NCI-H510A treated with DMSO at 0.1 percent for 48 hours (cell line): ENCODE data around the gene HOXA1.

Experiments used
- DNase-seq: peaks from one replicate; lab custom pipeline; 2025; lab: John Stamatoyannopoulos, UW

The HOXA1 gene

DNA sequence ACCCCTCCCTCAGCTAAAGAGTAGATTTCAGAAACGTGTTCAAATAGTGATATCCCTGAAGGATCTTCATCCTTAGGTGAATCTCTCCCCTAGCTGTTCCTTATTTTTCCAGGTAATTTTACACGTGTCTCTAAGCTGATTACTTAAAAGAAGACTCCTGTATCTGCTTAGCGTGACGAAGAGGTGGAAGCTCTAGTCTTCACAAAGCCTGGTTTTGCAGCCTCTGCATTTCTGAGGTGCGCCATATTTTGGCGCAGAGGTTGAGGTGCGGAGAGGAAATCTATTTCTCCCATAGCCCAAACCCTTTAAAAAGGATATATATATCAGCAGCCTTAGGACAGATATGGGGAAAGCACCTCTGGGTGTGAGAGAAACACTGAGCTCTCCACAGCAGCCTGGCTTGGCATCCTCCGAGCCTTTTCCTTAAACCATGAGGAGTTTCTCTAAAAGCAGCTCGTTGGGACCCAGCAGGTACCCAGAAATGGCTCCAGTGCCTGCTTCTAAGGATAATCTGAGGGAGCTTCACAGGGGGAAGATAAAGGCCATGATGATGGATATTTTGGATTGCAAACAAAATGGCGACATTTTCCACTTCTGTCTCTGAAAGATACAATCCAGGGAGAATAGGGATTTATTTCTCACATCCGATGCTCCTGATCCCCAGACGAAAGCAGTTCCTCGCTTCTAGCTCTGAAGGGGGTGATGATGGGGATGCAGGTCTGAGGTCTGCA lies 9.7 kb upstream of the HOXA1 start:
- DNase-seq = no peak

- no peak for DNase-seq
Observed at GRCh38 chr7:27104341-27105058, 8.7 kb upstream of the HOXA1 start.

GRCh38 chr7:27103489-27104226 lies 7.9 kb upstream of the HOXA1 start:
- DNase-seq = no peak

- no peak for DNase-seq
Observed at GRCh38 chr7:27102581-27103442, 7.0 kb upstream of the HOXA1 start, which contains the start of gene HOXA2. Gene HOXA2, minus strand, starts transcription at chr7:27102683. Its CDS starts 183 bp downstream, at chr7:27102500.

- DNase-seq = no peak
Observed at GRCh38 chr7:27101957-27102580, 6.3 kb upstream of the HOXA1 start.

GRCh38 chr7:27101171-27101956 lies 5.6 kb upstream of the HOXA1 start:
- no peak for DNase-seq

- no peak for DNase-seq
Observed at GRCh38 chr7:27100694-27101170, 4.9 kb upstream of the HOXA1 start.

DNA sequence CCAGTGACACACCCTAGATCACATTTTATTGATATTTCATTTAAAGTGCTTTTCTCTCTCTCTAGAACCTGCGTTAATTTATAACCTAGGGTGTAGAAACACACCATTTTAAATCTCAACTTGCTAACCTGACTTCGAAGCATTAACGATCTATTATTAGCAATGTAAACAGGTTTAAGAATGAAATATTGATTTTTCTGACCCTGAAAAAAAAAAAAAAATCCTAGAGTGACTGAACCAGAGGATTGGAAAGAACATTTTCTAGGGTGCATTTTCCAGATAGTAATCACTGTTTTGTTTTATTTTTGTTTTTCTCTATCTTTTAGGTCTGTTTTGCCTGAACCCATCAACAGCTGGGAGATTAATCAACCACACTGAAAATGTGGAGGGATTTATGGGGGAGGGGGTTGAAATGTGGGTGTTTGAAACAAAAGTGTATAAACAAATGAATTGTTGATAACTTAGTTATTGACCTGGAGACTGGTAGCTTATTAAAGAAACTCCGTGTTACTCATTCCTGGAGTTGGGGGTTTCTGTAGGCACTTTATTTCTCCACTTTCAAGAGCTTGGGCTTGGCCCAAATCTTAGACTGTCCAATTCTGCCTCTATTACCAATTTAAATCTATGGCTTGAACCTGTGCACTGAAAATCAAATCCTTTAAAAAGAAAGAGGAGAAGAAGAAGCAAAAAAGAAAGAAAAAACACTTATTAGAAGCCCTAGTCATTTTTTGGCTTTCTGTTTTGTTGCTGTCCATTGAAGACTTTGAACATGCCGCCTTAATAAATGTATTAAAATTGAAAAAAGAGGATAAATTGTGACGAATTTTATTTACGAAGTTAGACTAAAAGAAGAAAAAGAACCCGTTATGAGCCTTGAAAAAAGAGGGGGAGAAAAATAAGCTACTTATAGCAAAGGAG lies 3.9 kb upstream of the HOXA1 start:
- DNase-seq = no peak

- no peak for DNase-seq
Observed at GRCh38 chr7:27098578-27099451, 3.0 kb upstream of the HOXA1 start.

DNA sequence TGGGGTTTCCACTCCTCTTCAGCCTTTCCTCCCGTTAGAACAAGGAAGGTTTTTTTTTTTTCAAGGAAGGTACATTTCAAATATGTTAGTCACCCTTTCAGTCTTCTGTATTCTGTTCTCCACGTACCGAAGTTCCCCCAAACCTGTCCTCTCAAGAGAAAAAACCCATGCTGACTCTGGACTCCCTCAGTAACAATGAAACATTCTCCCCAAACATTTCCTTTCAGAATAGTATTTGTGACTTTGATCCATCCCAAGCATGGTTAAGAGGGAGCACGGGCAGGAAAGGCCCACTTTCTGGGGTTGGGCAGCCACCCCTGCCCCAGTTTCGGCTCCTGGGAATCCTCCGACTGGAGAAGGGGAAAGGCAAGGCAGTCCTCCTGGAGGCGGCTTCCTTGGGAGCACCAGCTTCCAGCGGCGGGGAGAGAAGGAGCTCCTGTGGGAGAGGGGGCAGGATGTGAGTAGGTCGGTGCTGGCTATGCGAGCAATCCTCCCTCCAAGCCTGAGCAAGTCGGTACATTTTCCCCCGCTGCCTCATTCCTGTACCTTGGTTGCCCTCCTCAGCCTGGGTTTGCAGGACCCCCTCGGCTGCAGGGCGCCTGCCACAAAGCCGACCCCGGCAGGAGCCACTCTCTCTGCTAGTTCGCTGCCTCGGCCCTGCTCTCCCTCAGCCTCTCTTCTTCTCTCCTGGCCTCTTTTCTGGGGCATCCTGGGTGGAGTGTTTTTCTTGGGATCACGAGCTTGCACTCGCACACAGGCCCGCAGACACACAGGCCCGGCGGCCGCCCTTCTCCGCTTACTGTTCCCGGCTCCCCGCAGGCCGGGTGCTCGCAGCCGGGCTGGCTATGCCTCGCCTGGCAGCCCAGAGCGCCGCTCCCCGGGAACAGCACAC lies 2.1 kb upstream of the HOXA1 start:
- no peak for DNase-seq

- peak; percentile 28 for DNase-seq
Observed at GRCh38 chr7:27096768-27097514, 1.1 kb upstream of the HOXA1 start.

DNA sequence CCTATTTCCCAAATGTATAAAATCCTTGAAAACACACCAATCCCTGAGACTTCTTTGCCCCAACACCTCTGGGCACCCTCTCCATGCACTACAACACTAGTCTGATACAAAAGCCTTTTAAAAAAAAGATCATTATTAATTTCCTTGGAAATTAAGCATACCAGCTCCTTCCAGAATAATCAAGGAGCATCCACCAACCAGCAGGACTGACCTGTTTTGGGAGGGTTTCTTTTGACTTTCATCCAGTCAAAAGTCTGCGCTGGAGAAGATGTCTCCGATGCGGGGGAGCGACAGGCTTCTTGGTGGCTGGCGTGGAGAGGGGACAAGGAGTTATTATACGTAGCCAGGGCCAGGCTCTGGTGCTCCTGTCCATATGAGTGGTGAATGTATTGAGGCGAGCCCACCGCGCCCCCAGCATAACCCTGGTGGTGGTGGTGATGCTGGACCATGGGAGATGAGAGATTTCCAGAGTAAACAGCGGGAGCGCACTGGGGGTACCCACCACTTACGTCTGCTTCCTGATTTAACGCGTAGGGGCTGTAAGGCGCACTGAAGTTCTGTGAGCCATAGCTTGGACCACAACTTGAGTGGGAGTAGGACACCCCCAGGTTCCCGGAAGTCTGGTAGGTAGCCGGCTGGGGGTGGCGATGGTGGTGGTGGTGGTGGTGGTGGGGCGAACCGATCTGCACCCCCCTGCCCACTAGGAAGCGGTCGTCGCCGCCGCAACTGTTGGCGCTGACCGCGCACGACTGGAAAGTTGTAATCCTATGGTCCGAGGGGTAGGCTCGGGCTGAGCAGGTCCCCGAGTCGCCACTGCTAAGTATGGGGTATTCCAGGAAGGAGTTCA lies 527 bp downstream of the HOXA1 start:
- no peak for DNase-seq

DNA sequence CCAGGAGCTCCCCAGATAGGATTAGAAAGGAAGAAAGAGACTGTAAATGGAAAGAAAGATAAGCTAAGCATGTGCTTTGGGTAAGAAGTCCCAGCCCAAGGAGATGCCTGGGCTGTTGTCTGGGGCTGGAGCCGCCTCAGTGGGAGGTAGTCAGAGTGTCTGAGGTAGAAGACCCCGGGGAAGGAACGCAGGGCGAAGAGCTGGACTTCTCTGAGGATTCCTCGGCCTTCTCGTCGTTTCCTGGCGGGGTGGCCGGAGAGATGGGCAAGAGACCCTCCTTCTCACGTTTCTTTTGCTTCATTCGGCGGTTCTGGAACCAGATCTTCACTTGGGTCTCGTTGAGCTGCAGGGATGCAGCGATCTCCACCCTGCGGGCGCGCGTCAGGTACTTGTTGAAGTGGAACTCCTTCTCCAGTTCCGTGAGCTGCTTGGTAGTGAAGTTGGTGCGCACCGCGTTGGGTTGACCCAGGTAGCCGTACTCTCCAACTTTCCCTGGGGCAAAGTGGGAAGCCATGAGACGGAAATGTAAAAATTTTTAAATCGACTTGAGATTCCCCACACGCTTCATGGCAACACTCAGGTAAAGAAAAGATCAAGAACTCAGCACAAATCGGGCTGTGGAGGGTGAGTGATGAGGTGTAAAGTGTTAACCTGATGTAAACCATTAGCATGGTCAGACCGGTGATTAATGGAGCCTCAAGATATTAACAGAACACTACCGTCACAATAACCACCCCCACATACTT lies 1.3 kb downstream of the HOXA1 start:
- DNase-seq = no peak

GRCh38 chr7:27093184-27093895 lies 2.5 kb downstream of the HOXA1 start:
- no peak for DNase-seq
